Left forelimb (tissue), 1 donor: ENCODE results near the gene DCC.

Experiments
- DNase-seq: peaks from one replicate; pipeline ENCODE4 v3.0.0-alpha.2; 2018; ENCODE audit warnings: low spot score

Gene DCC, protein sequence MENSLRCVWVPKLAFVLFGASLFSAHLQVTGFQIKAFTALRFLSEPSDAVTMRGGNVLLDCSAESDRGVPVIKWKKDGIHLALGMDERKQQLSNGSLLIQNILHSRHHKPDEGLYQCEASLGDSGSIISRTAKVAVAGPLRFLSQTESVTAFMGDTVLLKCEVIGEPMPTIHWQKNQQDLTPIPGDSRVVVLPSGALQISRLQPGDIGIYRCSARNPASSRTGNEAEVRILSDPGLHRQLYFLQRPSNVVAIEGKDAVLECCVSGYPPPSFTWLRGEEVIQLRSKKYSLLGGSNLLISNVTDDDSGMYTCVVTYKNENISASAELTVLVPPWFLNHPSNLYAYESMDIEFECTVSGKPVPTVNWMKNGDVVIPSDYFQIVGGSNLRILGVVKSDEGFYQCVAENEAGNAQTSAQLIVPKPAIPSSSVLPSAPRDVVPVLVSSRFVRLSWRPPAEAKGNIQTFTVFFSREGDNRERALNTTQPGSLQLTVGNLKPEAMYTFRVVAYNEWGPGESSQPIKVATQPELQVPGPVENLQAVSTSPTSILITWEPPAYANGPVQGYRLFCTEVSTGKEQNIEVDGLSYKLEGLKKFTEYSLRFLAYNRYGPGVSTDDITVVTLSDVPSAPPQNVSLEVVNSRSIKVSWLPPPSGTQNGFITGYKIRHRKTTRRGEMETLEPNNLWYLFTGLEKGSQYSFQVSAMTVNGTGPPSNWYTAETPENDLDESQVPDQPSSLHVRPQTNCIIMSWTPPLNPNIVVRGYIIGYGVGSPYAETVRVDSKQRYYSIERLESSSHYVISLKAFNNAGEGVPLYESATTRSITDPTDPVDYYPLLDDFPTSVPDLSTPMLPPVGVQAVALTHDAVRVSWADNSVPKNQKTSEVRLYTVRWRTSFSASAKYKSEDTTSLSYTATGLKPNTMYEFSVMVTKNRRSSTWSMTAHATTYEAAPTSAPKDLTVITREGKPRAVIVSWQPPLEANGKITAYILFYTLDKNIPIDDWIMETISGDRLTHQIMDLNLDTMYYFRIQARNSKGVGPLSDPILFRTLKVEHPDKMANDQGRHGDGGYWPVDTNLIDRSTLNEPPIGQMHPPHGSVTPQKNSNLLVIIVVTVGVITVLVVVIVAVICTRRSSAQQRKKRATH (N-terminal part only)

DNA sequence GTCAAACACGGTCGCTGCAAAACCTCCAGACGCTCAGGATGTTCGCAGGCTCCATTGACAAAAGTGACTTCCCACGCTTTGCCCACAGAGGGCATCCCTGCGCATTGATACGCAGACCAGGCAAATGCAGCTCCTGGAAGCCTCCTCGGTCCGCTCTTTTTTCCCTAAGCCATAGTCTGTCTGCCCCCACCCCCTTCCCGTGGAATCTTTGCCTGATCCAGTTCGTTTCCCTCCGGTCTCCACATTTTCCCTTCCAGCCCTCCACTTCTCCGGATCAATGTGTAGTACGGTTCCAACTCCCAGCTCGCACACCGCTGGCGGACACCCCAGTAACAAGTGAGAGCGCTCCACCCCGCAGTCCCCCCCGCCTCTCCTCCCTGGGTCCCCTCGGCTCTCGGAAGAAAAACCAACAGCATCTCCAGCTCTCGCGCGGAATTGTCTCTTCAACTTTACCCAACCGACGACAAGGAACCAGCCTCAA, at the start of gene DCC:
TSS of gene DCC (plus strand) at position 307 of the 481 bp plus-strand sequence. CDS start 591 bp downstream, outside the sequence.
- peak; percentile 72 for DNase-seq

DNA sequence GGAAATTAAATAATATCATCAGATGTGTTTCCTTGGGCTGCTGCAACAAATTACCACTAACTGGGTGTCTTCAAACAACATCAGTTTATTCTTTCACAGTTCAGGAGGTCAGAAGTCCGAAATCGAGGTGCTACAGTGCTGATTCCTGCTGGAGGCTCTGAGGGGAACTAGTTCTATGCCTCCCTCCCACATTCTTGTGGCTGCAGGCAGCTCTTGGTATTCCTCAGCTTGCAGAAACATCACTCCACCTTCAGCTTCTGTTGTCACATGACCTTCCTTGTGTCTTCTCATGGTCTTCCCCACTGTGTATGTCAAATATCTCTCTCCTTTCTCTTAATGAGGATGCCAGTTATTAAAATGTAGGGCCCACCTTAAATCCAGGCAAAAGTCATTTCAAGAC, 29.3 kb upstream of the DCC start:
- no peak for DNase-seq

DNA sequence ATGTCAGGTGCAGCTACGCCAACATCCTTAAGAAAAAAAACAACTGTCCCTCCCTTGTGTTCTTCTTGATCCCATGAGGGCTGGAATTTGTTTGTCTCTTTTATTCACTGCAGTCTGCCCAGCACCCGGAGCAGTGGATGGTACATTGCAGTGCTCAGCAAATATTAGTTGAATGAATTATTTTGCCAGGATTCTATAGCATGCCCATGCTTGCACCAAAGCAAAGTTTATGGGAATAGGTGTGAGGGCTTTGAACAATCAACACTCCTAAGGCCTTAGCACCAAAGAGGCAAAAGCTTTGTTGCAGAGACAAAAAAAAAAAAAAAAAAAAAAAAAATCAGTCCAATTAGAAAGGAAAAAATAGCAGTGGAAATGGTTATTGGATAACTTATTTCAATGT, 28.7 kb upstream of the DCC start:
- no peak for DNase-seq

DNA sequence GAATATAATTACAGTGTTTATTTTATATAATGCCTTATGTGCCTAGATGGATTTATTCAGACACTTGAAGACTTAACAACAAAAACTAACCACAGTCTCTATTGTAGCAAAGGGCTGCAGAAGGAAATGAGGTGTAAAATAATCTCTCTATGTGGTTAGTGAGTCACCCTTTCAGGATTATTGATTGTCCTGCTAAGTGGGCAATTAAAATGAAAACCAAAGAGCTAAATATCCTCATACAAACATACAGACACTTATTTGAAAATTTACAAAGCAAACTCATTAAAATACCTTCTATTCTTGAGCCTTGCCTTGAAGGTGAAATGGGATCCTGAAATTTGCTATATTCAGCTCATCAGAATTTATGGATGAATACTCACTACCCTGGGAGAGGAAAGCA, 27.7 kb upstream of the DCC start:
- DNase-seq, result no peak

DNA sequence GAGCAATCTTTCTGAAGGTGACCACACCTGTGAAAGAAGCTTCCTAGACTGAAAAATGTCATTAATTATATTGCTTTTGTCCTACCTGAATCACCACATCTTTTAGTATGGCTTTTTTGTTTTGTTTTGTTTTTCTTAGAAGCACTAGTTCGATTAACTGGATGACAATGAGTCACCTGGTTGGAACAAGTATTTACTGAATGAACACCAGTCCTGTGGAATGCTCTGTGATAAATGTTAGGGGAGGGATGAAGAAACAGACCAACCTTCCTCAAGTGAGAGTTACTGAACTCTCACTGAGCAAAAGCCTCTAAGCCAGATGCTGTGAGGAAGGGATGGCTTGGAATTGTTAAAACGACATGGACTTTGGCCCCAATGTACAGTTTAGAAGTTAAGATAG, 26.8 kb upstream of the DCC start:
- DNase-seq, result no peak

DNA sequence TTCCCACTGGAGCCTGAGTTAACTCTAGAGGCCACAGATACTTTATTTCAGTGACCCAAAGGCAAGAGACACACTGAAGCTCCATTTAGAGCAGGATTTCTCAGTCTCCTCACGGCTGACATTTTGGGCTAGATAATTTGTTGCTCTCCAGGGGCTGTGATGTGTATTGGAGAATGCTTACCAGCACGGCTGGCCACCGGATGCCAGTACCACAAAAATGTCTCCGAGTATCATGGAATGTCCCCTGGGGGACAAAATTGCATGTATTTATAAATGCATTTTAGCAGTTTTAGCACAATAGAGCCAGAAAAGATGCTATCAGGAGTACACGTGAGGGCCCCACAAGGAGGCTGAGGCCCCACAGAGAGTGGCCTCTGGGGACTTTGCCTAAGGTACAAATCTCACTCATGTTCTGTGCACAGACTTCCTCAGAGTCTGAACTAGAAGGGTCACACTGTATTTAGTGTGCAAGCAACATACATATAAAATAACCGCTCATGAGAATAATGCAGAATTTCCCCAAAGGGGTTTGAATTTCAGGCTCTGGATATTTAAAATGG, 20.5 kb upstream of the DCC start:
- DNase-seq, result no peak

DNA sequence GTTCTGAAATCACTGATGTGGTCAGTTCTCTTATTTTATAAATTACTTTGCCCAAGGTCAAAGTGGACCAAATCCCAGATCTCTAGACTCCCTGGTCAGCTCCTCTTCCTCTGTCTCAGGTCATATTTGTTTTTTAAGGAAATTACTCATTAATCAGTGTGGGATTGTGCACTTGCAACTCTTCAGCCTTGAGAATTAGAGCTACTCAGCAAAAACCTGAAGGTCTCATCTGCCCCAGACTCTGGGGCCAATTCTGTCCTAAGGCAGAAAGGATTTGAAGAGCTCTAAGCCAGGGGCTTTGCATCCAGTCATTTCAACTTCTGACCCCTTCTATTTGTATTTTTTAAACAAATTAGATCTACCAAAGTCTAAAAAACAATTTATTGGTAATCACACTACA, 17.7 kb upstream of the DCC start:
- DNase-seq, result no peak

DNA sequence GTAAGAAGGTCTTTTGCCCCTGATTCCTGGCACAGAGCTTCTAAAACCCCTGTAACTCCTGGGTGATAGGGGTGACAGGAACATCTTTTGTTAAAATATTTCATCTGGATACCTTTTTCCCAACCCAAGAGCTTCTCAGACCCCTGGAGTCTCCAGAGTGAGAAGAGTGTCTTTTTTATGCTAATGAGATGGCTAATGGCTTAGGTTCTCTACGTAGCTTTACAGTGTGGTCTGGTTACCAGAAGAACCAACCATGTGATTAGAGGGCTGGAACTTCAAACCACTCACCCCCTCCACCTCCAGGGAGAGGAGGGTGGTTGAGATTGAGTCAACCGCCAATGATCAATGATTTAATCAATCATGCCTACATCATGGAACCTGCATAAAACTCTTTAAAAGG, 16.2 kb upstream of the DCC start:
- DNase-seq, result no peak

DNA sequence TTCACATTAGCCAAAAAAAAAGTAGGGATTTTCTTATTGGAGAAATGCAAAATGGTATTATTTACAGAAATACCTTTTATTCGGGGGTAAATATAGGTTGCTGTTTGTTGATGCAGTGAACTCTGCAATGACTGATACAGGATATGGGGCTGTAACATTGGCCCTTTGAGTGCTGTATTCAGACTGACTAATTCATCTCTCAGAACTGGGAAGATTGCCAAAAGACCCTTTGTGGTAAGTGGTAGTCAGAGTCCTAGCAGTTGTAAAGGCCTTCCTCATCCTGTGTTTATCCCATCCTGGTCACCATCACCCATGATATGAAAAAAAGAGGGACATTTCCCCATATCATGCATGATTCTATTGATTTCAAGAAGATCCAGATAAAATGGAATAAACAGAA, 14.0 kb upstream of the DCC start:
- DNase-seq, result no peak

DNA sequence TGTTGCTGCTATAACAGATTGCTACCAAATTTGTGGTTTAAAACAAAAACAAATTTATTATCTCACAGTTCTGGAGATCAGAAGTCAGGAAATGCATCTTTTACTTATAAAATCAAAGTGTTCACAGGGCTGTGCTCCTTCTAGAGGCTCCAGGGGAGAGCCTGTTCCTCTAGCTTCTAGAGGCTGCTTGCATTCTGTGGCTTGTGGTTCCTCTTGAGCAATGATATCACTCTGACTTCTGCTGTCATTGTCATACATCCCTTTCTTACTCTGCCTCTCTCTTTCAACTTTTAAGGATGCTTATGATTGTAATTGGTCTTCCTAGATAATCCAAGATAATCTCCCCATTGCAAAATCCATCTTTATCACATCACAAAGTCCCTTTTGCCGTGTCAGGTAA, 6.1 kb upstream of the DCC start:
- no peak for DNase-seq

DNA sequence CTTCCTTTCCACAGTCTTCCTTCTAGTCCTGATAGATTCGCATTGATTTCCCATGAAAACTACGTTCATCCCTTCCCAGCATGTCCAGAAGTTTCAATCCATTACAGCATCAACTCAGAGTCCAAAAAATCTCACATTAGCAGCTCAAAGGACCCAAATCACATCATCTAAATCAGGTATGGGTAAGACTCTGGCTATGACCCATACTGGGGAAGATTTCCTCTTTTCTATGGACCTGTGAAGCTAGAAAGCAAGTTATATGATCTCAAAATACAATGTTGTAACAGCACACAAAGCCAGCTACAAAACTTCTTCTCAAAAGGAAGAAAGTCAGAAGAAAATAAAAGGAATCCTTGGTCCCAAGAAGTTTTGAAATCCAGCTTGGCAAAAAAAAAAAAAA, 5.7 kb upstream of the DCC start:
- no peak for DNase-seq

DNA sequence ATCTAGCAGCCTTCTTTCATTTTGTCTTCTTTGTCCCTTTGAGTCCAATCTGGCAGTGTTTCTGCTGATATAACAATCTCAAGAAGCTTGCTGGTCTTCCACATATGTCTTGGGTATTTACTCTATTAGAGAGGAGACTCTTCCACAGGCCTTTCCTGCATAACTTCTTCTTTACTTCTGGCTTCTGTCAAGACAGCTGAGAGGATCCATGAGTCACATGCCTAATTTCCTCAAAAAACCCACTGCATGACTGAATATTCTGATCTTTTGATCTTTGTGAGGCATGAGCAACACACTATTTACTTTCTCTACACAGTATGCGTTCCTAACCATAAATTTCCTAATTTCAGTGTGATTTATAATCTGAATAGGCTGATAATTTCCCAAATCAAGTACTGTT, 5.1 kb upstream of the DCC start:
- no peak for DNase-seq

DNA sequence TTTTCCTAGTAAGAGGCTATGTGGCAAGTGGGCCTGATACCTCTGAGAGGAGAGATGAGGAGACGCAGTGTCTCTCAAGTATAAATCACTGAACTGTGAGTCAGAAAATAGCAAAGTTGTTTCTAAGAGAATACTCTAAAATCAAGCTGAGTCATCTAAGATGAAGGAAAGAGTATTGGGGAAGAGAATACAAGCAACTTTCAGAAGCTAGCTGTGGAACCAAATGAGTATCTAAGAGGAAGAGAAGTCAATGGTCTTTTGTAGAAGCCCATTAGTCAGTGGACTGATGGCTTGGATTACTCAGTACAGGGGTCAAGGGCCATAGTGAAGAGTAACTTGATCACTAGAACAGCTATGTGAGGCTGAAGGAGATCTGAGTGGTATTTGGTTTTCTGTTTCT, 2.7 kb upstream of the DCC start:
- DNase-seq, result no peak

DNA sequence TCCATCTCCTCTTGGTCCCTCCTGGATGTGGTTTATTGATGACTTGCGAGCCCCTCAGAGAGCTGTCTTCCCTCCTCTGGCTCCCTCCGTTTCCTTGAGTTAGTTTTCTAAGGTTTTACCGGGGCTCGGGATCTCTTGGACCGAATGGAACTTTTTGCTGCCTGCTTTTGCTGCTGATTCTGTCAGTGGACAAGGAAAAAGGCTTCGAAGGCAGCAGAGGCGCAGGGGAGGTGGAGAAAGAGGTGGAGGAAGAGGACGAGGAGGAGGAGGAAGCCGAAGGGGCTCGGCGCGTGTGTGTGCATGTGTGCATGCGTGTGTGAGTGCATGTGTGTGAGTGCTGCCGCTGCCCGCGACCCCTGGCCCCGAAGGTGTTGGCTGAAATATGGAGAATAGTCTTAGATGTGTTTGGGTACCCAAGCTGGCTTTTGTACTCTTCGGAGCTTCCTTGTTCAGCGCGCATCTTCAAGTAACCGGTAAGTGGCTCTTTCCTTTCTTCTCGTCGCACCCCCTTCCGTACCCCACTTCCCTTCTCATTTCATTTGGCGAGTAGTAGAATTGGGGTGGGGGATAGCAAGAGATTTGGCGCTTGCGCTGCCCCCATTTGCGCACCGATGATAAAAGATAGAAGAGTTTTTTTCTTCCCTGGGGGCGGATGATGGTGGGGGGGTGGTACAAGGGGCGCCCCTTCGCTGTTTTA, 557 bp downstream of the DCC start:
- no peak for DNase-seq

DNA sequence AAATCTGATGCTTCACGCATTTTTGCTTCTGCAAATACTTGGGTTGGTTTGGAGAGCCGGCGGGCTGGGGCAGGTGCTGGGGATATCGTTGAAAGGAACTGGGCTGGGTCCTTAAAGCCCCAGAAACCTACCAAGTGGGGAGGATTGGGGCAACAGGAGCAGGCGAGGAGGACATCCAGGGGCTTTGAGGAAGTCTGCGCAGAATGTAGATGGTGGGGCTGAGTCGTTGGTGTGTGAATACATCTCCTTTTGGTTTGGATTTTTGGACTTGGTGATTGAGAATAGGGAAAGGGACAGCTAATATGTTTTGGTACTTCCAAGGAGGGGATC, 1.1 kb downstream of the DCC start:
- no peak for DNase-seq

DNA sequence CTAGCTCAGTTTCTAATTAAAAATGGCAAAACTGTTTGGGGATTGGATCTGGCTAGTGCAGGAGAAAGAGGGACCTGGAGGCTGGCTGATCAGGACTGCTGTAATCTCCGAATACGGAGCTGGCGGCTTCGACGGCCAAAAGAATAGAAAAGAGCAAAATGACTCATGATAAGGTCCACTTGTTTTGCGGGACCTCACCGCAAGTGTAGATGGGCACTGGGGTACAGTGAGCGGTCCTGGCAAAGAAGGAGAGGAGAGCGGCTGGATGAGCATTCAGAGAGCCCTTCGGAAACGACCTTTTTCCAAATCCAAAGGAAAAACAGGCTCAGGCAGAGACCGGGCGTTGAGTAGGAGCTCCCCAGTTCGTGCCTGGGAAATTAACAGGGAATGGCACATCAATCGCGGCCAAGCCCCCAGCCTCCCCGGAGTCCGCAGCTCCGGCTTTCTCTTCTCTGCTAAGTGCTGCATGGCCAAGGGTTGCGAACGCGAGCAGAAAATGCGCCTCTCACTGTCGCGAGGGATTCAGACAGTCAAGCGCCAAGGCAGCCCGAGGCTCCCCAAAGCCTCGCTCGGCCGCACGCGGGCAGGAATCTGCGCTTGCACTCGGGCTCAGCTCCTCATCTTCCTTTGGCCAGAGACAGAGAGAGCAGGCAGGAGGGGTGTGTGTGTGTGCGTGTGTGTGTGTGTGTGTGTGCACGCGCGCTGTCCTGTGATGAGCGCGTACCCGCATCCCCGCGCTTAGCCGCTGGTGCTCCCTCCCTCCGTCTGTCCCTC, 1.8 kb downstream of the DCC start:
- no peak for DNase-seq

DNA sequence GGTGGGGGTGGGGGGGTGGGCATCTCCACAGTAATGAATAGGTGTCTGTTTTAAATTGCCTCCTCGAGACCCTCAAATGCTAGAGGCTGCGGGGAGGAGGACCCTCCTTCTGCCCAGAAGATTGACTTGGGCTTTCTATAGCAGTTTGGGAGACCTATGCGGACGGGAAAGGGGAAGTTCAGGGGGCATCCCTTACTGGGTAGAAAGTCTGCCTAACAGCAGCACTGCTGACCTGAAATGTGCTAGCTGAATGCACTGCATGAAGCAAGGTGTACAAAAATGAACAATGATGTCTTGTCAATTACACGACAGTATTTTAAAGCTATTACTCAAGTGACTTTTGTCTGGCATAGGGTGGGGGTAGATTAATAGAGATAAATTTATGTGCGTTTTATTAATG, 2.5 kb downstream of the DCC start:
- DNase-seq, result no peak

DNA sequence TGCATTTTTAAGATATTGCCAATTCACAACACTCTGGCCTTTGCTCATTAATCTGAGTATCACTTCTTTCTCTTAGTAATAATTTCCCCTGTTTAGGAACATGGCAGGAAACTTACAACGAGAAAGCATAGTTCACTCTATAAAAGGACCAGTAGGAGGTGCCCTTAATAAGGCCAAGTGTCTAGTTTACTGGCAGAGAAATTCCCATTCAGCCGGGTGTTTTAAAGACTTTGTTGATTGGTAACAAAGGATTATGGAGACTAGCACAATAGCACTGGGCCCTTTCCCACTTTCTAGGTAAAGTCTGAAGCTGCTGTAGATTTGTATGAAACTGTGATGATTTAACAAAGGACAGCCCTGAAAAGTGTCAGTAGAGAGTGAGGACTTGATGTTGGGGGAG, 3.1 kb downstream of the DCC start:
- DNase-seq, result no peak

DNA sequence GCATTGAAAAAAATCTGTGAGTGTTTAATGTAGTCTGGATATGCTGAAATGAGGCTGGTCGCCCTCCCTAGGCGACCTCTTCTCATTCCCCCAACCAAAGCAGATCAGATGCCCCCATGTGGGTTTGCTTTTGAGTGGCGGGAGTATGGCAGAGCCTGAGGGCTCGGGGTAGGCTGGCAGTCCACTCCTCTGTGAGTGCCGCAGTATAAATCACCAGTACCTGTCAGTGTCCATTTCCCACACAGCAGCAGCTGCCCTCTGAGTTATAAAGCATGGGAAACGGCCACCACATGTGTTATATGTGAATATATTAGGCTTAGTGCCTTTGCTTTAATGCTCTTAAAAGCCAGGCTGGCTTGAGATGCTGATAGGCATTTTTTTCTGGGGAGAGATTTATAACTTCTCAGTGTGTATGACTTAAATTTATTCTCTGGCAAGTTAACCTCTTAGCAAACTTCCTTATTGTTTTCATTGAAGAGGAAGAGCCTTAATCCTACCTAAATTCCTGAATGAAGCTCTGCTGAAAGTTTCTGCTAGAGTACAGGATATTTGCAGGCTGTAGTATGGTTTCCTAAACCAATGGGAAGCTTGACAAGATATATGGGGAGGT, 3.8 kb downstream of the DCC start:
- DNase-seq, result no peak

DNA sequence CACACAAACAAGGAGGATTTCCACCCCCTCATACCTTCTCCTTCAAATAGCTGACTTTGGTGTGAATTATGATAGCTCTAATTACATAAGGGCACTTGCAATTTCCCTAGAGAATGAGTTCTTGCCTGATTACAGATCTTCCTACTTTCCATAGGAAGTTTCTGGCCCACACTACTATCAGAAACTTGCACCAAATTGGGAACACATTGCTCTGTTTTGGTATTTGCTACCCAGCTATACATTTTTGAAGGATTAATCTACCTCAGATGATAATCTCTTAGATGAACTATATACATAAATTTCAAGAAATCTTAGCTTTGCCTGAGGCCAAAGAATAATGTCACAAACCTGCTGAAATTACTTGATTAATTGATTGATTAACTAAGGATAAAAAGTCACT, 4.9 kb downstream of the DCC start:
- no peak for DNase-seq

DNA sequence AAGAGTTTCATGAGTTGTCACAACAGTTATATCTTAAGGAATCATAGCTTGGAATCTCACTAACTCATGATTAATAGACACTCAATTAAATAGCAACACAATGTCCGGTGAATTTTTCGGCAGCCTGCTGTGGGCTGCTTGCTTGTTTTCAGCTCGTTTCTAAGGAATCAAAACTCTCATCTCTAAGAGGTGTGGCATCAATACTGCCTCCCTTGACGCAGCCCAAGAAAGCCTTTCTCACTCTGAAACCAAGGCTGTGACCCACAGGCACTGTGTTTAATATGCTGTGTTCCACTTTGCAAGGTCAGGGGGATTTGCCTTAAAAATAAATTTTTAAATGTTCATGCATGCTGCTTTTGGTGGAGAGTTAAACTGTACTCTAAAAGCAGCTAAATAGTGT, 5.4 kb downstream of the DCC start:
- DNase-seq, result no peak
